GM18951 (cell line): ENCODE data around the gene POLD3.

Source experiments
- POLR2A ChIP-seq: IDR thresholded peaks from 4 replicates; pipeline ENCODE4 v1.6.1; 2011; ENCODE audit warnings: mild to moderate bottlenecking; ENCODE audit not compliant: insufficient read length, insufficient read depth; ENCODE audit errors: extremely low read depth
- in situ Hi-C: fragments of 300-500 bp; cut with MboI; formaldehyde crosslinking; loops from one replicate; pipeline ENCODE4 v1.12.0; 2022; ENCODE audit warnings: low sequenced_read_pairs, mixed read lengths, inconsistent platforms; ENCODE audit not compliant: unreplicated experiment

The POLD3 gene

DNA sequence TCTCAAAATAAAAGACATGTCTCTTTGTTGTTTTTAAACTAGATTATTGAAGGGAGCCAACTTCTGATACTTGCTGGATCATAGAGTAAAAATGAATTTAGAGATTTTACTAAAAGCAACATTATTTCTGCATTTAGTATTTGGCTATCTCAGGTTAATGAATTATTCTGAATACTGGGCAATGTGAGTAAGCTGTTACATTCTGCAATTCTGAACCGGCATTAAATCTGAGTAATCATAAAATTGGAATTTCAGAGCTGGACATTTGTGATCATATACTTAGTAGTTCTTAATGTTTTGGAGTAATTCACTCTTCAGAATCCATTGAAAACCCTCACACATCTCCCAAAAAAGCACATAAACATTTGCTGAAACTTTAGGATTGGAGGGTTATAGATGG, 11.5 kb downstream of the POLD3 start:
- in situ Hi-C loops, result no loop called here
- no peak for TF ChIP-seq POLR2A

DNA sequence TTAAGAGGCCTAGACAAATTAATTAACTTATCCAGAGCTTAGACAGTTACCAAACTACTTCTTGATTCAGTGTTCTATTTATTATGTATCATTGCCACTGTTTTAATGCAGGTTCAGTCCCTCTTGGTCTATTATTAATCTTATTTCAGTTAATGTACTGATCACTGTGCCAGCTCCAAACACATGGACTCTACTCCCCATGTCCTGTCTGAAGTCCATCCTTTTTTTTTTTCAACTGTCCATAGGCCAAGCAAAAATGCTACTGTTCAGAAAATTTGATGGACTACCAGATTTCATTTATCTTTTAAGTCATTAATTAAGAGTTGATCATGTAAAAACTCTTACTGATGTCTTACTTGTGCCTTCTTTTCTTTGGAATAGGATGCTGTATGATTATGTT, 11.9 kb downstream of the POLD3 start:
- in situ Hi-C loops, result no loop called here

DNA sequence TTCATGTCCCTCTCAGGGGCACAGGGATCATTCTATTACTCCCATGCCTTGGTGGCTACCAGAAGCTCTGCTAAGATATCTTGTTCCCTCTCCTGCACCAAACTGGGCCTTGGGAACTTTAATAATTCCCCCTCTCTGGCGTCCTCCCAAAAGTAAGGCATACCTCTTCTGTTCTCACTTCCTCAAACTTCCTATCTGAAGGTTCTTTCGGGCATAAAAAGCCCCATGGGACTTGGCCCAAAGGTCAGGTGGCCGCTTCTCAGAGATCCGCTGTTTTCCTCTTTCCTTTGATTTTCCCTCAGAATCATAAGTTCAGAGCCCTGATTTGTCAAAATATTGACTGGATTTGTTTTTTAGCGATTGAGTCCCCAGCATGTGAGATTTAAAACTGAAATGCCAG, 13.0 kb downstream of the POLD3 start:
- in situ Hi-C loops, result no loop called here
- TF ChIP-seq POLR2A, result no peak

More for the DNA sequence above, 11.9 kb downstream of the POLD3 start:
- no peak for TF ChIP-seq POLR2A

DNA sequence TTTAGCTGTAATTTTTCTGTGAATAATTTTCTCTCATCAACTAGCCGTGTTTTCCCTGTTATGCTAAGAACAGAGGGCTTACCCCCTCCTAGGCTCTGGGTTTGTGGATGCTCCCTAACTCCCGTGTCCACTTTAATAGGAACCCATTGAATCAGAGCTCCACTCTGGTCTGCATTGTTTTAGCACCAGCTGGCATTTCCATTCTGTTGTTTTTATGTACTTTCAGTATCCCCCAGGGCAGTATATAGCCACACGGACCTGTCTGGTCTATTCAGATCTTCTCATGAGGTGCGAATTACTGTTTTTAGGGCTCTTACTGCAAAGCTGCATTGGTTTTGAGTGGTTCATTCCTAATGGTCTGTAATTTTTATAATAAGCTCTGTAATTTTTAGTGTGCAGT, 16.0 kb downstream of the POLD3 start:
- TF ChIP-seq POLR2A, result no peak

DNA sequence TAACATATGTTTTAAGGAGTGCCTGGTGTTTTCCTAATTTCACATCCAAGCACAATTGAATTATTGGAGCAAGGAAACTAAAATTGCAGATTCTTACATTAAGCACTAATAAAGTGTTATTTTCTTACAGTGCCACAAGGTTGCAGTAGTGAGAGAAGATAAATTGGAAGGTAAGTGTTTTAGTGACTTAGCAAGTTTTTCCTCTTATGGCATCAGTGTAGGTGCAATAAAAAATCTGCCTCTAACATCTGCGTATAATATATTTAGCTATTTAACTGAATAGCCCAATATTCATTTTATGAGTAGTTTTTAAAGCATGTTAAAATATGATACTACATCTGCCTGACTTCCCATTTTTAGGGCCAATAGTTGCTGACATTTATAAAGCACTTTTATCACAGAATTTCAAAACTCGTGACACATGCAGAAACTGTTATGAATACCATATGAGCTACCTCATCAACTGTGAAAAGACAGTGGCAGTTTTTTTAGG, 19.0 kb downstream of the POLD3 start:
- TF ChIP-seq POLR2A, result no peak
- in situ Hi-C loops, result no loop called here

More for the DNA sequence above, 16.0 kb downstream of the POLD3 start:
- in situ Hi-C loops, result no loop called here

DNA sequence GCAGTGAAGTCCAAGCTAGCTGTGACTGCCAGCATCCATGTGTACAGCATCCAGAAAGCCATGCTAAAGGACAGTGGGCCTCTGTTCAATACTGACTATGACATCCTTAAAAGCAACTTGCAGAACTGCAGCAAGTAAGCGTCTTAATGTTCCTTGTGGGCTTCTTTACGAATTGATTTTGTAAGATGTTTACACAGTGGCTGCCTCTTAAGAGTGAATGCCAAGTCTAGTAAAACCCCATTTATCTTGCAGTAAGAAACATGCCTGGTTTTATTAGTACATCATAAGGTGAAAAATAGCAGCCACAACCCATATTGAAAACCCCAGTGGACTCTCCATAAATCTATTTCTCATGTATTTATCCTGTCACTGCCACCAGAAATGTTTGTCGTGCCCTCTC, 20.5 kb downstream of the POLD3 start:
- in situ Hi-C loops, result no loop called here
- no peak for TF ChIP-seq POLR2A

DNA sequence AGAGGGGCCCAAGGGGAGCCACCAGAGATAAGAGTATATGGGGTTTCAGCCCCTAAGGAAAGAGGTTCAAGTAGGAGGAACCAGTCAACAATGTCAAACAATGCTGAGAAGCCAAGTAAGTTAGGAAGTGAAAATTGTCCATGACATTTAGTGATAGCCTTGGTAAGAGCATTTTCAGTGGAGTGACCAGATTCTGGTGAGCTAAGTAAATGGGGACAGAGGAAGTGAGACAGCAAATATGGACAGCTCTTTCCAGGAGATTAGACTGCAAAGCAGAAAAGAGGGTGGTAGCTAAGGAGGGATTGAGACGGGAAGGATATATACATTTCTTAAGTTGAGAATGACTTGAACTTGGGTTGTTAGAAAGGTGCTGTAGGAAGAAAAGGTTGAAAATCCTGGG, 22.9 kb downstream of the POLD3 start:
- no peak for TF ChIP-seq POLR2A
- in situ Hi-C loops, result no loop called here

DNA sequence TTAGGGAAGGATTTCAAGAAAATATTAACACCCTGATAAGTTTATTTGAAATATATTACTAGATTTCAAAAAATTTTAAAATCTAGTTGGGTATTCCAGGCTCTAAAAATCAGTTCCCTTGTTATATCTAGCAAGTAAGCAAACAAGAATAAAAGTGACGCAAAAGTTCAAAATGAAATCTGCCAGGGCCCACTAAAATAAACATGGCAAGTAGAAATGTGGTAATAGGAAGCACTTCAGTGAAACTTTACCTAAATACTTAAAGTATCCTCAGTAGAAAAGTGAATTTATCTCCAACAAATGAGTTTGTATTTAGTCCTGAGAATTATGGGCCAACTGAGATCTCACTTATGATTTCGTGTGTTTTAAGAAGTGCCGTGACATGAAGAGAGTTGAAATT, 23.6 kb downstream of the POLD3 start:
- no peak for TF ChIP-seq POLR2A
- in situ Hi-C loops, result no loop called here

DNA sequence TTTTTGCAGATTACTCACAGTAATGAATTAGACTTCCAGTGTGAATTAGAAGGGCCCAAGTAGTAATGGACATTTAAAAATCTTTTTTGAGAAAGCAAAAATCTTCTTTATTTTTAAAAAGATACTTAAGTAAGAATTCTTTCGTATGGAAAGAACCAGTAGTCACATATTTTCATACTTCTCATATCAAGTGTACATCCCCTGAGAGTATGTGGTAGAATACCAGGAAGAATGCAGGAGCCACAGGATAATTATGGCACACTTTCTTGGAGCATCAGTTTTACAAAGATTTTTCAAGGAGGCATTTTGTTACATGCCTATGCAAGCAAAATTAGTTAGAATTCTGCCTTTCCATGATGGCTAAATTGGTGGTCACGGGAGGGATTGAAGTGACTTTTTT, 28.1 kb downstream of the POLD3 start:
- in situ Hi-C loops, result no loop called here
- no peak for TF ChIP-seq POLR2A

DNA sequence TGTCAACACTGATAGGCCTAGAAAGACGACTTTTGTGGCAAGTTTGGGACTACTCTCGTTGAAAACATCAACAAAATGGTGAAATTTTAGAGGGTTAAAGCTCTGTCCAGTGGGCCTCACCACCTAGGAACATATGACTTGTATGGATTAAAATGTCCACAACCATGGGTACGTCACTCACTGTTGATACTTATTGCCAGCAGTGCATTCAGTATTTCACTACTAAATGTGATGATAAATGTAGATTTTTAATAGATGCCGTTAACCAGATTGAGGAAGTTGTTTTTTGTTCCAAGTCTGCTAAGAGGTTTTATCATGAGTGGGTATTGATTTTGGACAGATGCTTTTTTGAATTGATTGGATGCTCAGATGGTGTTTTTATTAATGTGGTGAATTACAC, 33.7 kb downstream of the POLD3 start:
- in situ Hi-C loops, result no loop called here
- no peak for TF ChIP-seq POLR2A

DNA sequence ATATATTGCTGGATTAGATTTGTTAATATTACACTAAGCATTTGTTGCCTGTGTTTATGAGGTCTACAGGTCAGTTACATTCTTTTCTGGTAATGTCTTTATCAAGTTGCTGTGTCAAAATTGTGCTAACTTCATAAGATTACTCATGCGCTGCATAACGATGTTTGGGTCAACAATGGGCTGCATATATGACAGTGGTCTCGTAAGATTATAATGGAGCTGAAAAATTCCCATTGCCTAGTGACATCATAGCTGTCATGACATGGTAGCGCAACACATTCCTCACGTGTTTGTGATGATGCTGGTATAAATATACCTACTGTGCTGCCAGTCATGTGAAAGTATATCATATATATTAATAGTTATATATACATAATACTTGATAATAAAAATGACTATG, 34.2 kb downstream of the POLD3 start:
- in situ Hi-C loops, result no loop called here
- TF ChIP-seq POLR2A, result no peak

DNA sequence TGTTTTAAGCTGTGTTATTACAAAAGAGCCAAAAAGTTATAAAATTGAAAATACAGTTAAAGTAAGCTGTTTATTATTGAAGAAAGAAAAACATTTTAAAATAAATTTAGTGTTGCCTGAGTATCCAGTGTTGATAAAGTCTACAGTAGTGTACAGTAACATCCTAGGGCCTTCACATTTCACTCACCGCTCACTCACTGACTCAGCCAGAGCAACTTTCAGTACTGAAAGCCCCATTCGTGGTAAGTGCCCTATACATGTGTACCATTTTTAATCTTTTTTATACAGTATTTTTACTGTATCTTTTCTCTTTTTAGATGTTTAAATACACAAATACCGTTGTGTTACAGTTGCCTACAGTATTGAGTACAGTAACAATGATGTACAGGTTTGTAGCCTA, 35.0 kb downstream of the POLD3 start:
- TF ChIP-seq POLR2A, result no peak
- in situ Hi-C loops, result no loop called here

DNA sequence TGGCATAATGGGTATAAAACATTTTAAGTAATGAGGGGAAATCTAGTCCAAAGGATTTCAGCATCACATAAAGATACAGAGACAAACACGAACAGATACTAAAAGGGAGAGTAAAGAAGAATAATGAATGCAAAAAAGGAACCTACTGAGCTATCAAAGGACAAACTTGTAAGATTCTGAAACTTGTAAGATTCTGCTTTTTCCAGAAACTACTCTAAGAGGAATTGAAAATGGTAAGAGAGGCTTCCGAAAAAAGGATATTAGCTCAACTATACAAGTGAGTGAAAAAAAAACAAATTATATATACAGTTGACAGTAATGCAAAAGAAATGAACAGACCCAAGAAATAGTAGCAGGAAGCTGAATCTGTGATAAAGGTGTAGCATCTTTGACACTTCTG, 37.7 kb downstream of the POLD3 start:
- no peak for TF ChIP-seq POLR2A
- in situ Hi-C loops, result no loop called here

DNA sequence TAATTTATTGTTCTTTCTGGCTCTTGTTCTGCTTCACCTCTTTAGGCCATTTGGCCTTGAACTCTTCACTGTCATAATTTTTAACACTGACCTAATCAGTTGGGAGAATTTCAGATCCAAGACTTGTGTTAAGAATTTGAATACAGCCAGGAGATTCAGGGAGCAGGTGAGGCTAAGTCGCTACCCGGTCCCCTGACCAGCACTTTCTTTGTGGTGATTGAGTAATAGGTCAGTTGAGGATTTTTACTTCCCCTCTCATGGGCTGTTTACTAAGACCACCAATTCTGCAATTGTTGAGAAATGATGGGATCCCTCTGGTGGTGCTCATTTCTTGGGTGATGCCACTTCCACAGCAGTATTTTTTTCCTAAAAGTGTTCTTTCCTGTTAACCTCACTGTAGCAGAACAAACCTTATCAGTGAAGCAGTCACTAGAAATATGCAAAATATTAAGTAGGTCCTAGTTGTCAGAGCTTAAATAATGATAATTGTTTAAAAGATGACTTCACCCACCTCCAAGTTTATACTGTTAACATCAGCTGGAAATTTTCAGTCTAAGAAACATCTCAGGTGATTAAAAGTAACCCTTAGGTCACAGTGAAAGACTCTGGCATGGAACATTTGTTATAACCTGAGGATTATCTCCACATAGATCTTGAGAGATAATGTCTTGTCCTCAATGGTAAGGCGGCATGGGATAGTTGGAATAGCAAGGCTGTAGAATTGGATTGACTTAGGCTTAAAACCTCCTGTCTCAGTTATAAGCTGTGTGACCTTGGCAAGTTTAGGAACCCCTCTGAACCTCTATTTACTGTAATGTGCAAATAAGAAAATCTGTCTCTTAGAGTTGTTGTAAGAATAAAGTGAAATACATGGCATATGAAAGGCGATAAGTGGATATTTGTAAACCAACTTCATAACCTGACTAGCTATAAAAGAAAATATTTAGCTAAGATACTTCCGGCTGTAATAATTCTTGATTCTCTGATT, 41.3 kb downstream of the POLD3 start:
- in situ Hi-C loops, result no loop called here
- TF ChIP-seq POLR2A, result no peak

DNA sequence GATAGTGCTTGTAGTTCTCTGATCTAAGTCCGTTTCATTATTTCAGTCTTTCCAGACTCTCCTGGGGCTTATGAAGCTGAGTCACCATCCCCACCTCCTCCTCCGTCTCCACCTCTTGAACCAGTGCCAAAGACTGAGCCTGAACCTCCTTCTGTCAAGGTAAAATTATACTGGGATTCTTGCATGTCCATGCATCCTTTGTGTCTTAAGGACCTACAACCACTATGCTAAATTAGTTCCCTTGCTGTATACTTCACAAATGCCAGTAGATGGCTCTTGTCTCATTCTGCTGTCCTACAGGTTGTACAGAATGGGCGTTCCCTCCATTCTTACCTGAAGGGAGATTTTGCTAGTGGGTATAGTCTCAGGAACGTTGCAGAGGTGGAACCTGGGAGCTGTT, 42.2 kb downstream of the POLD3 start:
- no peak for TF ChIP-seq POLR2A
- in situ Hi-C loops, result no loop called here
